Ishikawa (cell line): ENCODE measurements around the gene HOXB7.

Source experiments
- CEBPB ChIP-seq: IDR thresholded peaks from 2 replicates; pipeline ENCODE4 v1.6.1; 2012
- CREB1 ChIP-seq: IDR thresholded peaks from 2 replicates; pipeline ENCODE4 v1.6.1; 2012; ENCODE audit warnings: low read depth
- EGR1 ChIP-seq: IDR thresholded peaks from 2 replicates; pipeline ENCODE4 v1.6.1; 2012
- EP300 ChIP-seq: IDR thresholded peaks from 2 replicates; pipeline ENCODE4 v1.6.1; 2012; ENCODE audit warnings: borderline replicate concordance
- FOXM1 ChIP-seq: IDR thresholded peaks from 2 replicates; pipeline ENCODE4 v1.6.1; 2012; ENCODE audit warnings: low read depth, borderline replicate concordance
- NFIC ChIP-seq: IDR thresholded peaks from 2 replicates; pipeline ENCODE4 v1.6.1; 2012
- RAD21 ChIP-seq: IDR thresholded peaks from 2 replicates; pipeline ENCODE4 v1.6.1; 2012; ENCODE audit warnings: low read depth
- TAF1 ChIP-seq: IDR thresholded peaks from 2 replicates; pipeline ENCODE4 v1.6.1; 2012; ENCODE audit warnings: low read depth, mild to moderate bottlenecking
- TCF12 ChIP-seq: IDR thresholded peaks from 2 replicates; pipeline ENCODE4 v1.6.1; 2012; ENCODE audit warnings: low read depth
- TEAD4 ChIP-seq: IDR thresholded peaks from 2 replicates; pipeline ENCODE4 v1.6.1; 2012
- YY1 ChIP-seq: IDR thresholded peaks from 2 replicates; pipeline ENCODE4 v1.6.1; 2012; ENCODE audit warnings: low read depth
- ZBTB7A ChIP-seq: IDR thresholded peaks from 2 replicates; pipeline ENCODE4 v1.6.1; 2012; ENCODE audit warnings: low read depth
- TF ChIP-seq, protein P1 (sequence below): IDR thresholded peaks from 2 replicates; pipeline ENCODE4 v1.6.1; 2012
- TF ChIP-seq, protein P2 (sequence below): IDR thresholded peaks from 2 replicates; pipeline ENCODE4 v1.6.1; 2012; ENCODE audit warnings: low read depth, mild to moderate bottlenecking
- TF ChIP-seq, protein P3 (sequence below): IDR thresholded peaks from 2 replicates; pipeline ENCODE4 v1.6.1; 2012

Gene HOXB7

DNA sequence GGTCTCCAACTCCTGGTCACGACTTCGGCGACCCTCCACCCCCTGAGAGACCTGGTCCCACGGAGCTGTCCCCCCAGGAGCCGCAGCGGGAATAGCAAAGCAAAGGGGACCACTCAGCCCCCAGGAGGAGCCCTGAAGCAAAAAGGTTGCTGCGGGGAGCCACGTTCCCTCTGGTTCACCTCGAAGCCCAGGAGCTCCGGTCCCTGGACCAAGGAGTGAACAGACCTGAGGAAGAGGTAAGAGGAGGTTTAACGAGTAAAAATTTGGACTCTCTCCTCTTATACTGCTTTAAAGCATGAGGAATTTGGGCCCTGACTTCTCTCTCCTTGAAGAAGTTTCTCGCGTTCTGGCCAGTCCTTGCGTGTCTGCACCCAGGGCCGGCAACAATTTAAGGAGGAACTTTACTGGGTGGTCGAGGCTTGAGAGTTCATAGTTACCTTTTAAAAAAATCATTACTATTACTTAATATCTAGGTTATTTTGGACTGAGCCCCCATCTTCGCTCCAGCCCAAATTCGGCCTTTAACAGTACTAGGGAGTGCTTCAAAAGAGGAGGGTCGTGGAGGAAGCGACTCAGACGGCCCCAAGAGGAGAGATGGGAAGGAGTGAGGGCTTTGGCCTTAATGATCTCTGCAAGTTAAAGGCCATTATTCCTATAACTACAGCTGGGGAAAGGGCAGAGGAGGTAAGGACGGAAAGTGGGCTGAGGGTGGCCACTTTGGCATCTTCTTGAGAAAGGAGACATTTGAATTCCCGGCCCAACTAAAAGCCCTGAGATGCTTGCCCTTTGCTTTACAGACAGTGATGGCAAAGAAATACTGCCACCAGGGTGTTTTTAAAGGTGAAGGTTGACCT, 32.3 kb upstream of the HOXB7 start:
- TF ChIP-seq EGR1, result no peak
- TF ChIP-seq NFIC, result no peak
- TF ChIP-seq FOXM1, result no peak
- no peak for TF ChIP-seq CEBPB
- TF ChIP-seq, protein P1, sequence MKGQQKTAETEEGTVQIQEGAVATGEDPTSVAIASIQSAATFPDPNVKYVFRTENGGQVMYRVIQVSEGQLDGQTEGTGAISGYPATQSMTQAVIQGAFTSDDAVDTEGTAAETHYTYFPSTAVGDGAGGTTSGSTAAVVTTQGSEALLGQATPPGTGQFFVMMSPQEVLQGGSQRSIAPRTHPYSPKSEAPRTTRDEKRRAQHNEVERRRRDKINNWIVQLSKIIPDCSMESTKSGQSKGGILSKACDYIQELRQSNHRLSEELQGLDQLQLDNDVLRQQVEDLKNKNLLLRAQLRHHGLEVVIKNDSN, result no peak
- no peak for TF ChIP-seq TAF1
- no peak for TF ChIP-seq TCF12
- no peak for TF ChIP-seq EP300
- TF ChIP-seq TEAD4, result no peak
- TF ChIP-seq, protein P2, sequence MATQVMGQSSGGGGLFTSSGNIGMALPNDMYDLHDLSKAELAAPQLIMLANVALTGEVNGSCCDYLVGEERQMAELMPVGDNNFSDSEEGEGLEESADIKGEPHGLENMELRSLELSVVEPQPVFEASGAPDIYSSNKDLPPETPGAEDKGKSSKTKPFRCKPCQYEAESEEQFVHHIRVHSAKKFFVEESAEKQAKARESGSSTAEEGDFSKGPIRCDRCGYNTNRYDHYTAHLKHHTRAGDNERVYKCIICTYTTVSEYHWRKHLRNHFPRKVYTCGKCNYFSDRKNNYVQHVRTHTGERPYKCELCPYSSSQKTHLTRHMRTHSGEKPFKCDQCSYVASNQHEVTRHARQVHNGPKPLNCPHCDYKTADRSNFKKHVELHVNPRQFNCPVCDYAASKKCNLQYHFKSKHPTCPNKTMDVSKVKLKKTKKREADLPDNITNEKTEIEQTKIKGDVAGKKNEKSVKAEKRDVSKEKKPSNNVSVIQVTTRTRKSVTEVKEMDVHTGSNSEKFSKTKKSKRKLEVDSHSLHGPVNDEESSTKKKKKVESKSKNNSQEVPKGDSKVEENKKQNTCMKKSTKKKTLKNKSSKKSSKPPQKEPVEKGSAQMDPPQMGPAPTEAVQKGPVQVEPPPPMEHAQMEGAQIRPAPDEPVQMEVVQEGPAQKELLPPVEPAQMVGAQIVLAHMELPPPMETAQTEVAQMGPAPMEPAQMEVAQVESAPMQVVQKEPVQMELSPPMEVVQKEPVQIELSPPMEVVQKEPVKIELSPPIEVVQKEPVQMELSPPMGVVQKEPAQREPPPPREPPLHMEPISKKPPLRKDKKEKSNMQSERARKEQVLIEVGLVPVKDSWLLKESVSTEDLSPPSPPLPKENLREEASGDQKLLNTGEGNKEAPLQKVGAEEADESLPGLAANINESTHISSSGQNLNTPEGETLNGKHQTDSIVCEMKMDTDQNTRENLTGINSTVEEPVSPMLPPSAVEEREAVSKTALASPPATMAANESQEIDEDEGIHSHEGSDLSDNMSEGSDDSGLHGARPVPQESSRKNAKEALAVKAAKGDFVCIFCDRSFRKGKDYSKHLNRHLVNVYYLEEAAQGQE, result no peak
- TF ChIP-seq, protein P3, sequence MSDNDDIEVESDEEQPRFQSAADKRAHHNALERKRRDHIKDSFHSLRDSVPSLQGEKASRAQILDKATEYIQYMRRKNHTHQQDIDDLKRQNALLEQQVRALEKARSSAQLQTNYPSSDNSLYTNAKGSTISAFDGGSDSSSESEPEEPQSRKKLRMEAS, result no peak

DNA sequence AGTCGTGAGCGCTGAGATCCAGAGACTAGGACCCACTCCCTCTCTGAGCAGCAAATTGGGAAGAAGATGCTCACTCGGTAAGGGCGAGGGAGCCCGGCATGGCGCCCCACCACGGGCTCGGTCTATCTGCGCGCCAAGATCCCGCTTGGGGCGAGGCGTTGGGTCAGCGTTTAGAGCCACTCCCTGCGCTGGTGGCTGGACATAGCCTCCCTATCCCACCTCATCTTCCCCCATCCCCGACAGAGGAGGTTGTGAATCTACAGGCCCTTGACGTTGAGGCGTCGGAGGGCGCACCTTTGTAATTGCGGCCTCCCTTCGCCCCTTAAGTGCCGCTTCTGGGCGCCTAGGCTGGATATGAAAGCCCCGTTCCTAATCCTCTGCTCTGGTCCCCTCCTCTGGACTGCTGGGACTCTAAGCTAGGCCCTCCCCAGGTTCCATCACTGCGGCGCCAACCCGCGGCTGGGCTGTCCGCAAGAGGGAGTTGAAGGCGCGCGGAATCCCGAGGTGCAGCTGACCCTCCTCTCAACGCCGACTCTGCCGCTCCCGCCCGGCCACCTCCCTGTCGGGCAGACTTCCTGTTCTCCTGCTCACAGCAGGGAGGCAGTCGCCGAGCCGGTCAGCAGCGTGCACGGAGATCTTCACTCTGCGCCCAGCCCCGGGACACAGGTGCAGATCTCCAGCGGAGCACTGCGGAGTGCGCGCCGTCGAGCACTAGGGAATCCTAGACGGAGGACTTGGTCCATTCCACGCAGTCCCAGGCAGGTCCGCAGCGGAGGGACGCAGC, 31.4 kb upstream of the HOXB7 start:
- TF ChIP-seq TEAD4, result no peak
- no peak for TF ChIP-seq RAD21
- no peak for TF ChIP-seq YY1

DNA sequence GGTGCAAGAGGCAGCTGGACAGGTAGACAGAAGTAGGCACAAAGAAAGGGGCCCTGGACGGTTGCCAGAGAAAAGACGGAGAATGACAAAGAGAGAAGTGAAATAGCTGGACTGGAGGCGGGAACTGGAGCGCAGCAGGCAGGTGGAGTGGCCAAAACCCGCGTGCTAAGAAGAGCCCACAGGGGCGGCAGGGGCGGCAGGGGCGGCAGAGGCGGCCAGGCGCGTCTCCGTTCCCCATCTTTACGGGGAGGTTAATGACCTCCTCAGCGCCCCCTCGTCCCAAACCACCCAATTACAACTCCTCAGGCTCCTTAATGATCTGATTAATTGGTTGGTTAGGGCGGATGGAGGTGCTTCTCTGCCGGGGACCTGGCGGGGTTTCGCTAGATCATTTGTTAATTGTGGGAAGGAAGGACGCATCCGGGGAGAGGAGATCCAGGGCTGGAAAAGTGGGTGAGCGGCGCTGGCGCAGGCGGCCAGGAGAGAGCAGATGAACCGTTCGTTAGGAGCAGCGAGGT, 30.8 kb upstream of the HOXB7 start:
- TF ChIP-seq TEAD4 (no peak), CEBPB (no peak), NFIC (no peak), YY1 (no peak), EP300 (no peak), EGR1 (no peak), CREB1 (no peak), RAD21 (no peak), ZBTB7A (no peak), FOXM1 (no peak), TCF12 (no peak), TAF1 (no peak)
- TF ChIP-seq, protein P3, result no peak
- TF ChIP-seq, protein P2, result no peak
- TF ChIP-seq, protein P1, result no peak

DNA sequence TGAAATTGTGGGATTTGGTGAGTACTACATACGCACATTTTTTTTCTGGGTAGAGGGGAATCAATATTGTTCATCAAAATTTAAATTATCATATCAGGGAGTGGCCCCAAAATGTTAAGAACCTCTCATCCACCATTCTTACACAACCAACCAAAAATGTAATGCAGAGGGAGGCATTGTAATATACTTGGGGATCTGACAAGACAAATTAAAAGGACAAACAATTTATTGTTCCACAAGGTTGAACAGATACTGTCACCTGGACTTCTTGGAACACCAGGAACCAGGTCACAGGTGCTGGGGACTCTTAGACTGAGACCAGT, 30.0 kb upstream of the HOXB7 start:
- TF ChIP-seq TAF1 (no peak), CEBPB (no peak), NFIC (no peak), EGR1 (no peak)
- TF ChIP-seq, protein P3, result no peak

DNA sequence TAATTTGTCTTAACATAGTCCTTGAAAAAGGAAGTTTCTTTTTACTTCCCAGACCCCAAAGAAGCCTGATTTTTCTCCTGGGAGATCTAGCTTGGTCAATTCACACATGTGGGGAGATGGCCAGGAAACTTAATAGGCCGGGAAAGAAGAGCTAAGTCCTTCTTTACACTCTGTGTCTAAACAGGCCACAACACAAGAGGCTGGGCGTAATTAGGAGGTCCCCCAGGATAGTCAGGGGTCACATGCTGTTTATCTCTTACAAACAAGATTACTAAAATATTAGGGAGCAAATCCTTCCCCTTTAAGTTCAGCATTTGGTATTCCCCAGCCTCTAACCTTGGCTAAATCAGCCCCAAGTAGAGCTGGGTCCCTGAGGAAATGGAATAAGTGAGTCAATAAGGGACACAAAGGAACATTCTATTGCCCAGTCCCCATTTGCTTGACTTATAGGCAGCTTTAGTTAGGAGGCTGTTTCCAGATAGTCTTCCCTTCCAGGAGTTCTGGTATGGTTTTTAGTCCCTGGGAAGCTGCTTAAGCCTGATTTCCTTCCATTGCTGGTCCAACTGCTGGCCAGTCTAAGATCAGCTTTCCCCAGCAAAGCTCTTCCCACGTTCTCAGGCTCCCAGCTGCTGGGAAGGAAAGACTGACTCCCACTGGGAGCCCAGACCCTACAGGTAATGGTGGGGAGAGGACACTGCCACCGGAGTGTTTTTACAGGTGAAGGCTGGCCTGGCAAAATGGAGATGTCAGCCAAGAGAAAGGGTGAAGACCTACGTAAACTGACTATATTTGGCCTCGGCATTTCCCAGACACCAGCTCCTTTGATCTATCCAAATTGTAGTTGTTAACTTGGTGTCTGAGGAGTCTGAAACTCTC, 29.4 kb upstream of the HOXB7 start:
- no peak for TF ChIP-seq FOXM1
